ENCODE results near the gene ATE1.
"Not testable (repeated sequence)": the region's sequence is repeated elsewhere in the genome, so short reads cannot be mapped to it uniquely, and the experiment has no call there.

The ATE1 gene

GRCh38 chr10:121708728-121709674 lies 218.8 kb downstream of the ATE1 start:
- H3K27ac ChIP-seq = no peak overlapping the region
- TF ChIP-seq ZFX (IDR thresholded peaks at IDR 0.05) (no peak), CTCF (conservative IDR thresholded peaks at IDR 0.05) (no peak)

GRCh38 chr10:121702351-121703320 lies 225.2 kb downstream of the ATE1 start:
- TF ChIP-seq ZFX (IDR thresholded peaks at IDR 0.05) (no peak), CTCF (conservative IDR thresholded peaks at IDR 0.05) (no peak)
- no peak overlapping the region for H3K27ac ChIP-seq

- no peak overlapping the region for H3K27ac ChIP-seq
- TF ChIP-seq ZFX (IDR thresholded peaks at IDR 0.05) (no peak), CTCF (conservative IDR thresholded peaks at IDR 0.05) (no peak)
These were observed 227.4 kb downstream of the ATE1 start for GRCh38 chr10:121700416-121700815.

GRCh38 chr10:121699703-121700102 lies 228.1 kb downstream of the ATE1 start:
- H3K27ac ChIP-seq = not testable (repeated sequence)

- no peak for TF ChIP-seq ZFX (IDR thresholded peaks at IDR 0.05)
- TF ChIP-seq CTCF (conservative IDR thresholded peaks at IDR 0.05) = no peak
- no peak overlapping the region for H3K27ac ChIP-seq
These were observed 228.9 kb downstream of the ATE1 start for GRCh38 chr10:121698902-121699301.

GRCh38 chr10:121698336-121698735 lies 229.5 kb downstream of the ATE1 start:
- TF ChIP-seq CTCF (conservative IDR thresholded peaks at IDR 0.05) (no peak), ZFX (IDR thresholded peaks at IDR 0.05) (no peak)
- no peak overlapping the region for H3K27ac ChIP-seq

GRCh38 chr10:121696854-121697253 lies 231.0 kb downstream of the ATE1 start:
- peak; percentile 76 for TF ChIP-seq CTCF (conservative IDR thresholded peaks at IDR 0.05)
- no peak for TF ChIP-seq ZFX (IDR thresholded peaks at IDR 0.05)
- H3K27ac ChIP-seq = no peak overlapping the region
